Vagina (tissue), 2 donors: ENCODE results near the gene ADH7.

Source experiments
- POLR2A ChIP-seq, 2 donors: fragments of 450-650 bp; IDR thresholded peaks; one replicate each; pipeline ENCODE4 v1.6.1; 2017; ENCODE audit warnings: antibody characterized with exemption in 2 of 2, mild to moderate bottlenecking in 2 of 2, moderate library complexity in 2 of 2
- POLR2AphosphoS5 ChIP-seq, 2 donors: sonication (generic); formaldehyde crosslinking; IDR thresholded peaks; one replicate each; pipeline ENCODE4 v1.9.0; 2017; ENCODE audit warnings: antibody characterized with exemption in 2 of 2, mild to moderate bottlenecking in 2 of 2, low read depth in 1 of 2; ENCODE audit not compliant: insufficient read depth in 1 of 2
- TF ChIP-seq, protein P1 (sequence below), 3 experiments: fragments of 450-650 bp in 2 of 3; fragments of 200-600 bp in 1 of 3; sonication (generic) in 1 of 3; IDR thresholded peaks; one replicate each; pipeline ENCODE4 v1.5.1; 2017 to 2019; ENCODE audit warnings: antibody characterized with exemption in 3 of 3, mild to moderate bottlenecking in 2 of 3, moderate library complexity in 2 of 3

DNA sequence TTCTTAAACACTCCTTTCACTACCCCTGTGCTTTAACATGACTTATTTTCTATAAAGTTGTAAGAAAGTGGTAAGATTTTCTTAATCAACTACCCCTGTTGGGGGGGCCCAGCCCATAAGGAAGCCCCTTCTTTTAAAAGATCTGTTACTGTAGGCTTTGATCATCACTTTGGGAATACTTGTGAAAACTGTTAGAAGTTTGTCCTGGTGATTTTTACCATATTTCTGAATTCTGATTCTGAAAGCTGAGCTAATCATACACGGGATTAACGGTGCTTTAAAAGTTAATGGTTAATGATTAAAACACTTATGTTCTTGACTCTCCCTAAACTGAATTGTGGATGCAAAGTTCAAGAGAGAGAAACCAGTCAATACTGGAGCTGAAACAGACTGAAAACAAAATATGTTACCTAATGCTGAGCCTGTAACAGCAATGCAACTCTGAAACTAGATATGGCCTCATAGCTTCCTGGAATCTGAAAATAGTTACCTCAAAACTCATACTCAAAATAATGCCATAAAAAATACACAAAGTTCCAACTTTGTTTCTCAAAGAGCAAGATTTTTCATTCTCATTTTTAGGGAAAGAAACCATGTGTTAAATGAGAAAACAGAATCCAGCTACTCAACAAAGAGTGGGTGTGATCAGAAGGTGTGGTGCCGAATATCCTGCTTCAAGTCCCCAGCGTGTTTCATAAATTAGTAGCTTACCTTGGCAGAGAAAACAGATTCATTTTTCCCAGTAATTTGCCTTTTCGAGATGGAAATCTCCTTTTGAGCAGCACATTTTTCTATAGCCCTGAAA, 31.6 kb downstream of the ADH7 start:
- TF ChIP-seq, protein P1, sequence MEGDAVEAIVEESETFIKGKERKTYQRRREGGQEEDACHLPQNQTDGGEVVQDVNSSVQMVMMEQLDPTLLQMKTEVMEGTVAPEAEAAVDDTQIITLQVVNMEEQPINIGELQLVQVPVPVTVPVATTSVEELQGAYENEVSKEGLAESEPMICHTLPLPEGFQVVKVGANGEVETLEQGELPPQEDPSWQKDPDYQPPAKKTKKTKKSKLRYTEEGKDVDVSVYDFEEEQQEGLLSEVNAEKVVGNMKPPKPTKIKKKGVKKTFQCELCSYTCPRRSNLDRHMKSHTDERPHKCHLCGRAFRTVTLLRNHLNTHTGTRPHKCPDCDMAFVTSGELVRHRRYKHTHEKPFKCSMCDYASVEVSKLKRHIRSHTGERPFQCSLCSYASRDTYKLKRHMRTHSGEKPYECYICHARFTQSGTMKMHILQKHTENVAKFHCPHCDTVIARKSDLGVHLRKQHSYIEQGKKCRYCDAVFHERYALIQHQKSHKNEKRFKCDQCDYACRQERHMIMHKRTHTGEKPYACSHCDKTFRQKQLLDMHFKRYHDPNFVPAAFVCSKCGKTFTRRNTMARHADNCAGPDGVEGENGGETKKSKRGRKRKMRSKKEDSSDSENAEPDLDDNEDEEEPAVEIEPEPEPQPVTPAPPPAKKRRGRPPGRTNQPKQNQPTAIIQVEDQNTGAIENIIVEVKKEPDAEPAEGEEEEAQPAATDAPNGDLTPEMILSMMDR (IDR thresholded peaks at IDR 0.05) = no peak
- TF ChIP-seq POLR2A (IDR thresholded peaks at IDR 0.05) = no peak
- no peak for TF ChIP-seq POLR2AphosphoS5 (IDR thresholded peaks at IDR 0.05; ENCODE audit: insufficient read depth in 1 of 2, low read depth in 1 of 2)
